PFSK-1 (cell line): Measurements from ENCODE around the gene FASN.

ENCODE experiments used
- POLR2AphosphoS5 ChIP-seq: IDR thresholded peaks from 2 replicates; pipeline ENCODE4 v1.6.1; 2012; ENCODE audit warnings: low read depth, mild to moderate bottlenecking, control low read depth, low read length, moderate library complexity
- REST ChIP-seq, 2 experiments: IDR thresholded peaks; 2 replicates each; pipeline versions ENCODE4 v1.6.1 to v1.8.0; 2011 to 2012; ENCODE audit warnings: low read depth in 2 of 2, low read length in 2 of 2, control low read depth in 1 of 2, inconsistent platforms in 1 of 2, mild to moderate bottlenecking in 1 of 2, moderate library complexity in 1 of 2; ENCODE audit not compliant: insufficient read depth in 1 of 2

- no peak for TF ChIP-seq POLR2AphosphoS5
- TF ChIP-seq REST (IDR thresholded peaks at IDR 0.05; ENCODE audit: insufficient read depth in 1 of 2, low read depth in 2 of 2, low read length in 2 of 2): no peak
These were observed 8.8 kb upstream of the FASN start for GRCh38 chr17:82106688-82107305.
